HG02981 (cell line): ENCODE data around the gene PPY.
"Not testable (repeated sequence)": the region's sequence is repeated elsewhere in the genome, so short reads cannot be mapped to it uniquely, and the experiment has no call there.

Source experiments
- ATAC-seq: cut with Tn5 transposase; IDR thresholded peaks from one replicate; pipeline ENCODE4 v1.9.1; 2021; ENCODE audit warnings: mild to moderate bottlenecking, moderate library complexity; ENCODE audit not compliant: unreplicated experiment

PPY gene

GRCh38 chr17:43967251-43967875 lies 25.1 kb upstream of the PPY start:
- no peak for ATAC-seq

- ATAC-seq: no peak
Observed at GRCh38 chr17:43966276-43966675, 24.0 kb upstream of the PPY start.

- ATAC-seq: no peak
Observed at GRCh38 chr17:43962479-43962878, 20.2 kb upstream of the PPY start.

GRCh38 chr17:43961954-43962353 lies 19.7 kb upstream of the PPY start:
- ATAC-seq: no peak

- ATAC-seq: not testable (repeated sequence)
Observed at GRCh38 chr17:43961292-43961691, 19.0 kb upstream of the PPY start.

- ATAC-seq: no peak
Observed at GRCh38 chr17:43958748-43959352, 16.6 kb upstream of the PPY start.

GRCh38 chr17:43956222-43956621 lies 13.9 kb upstream of the PPY start:
- ATAC-seq: no peak

- ATAC-seq: no peak
Observed at GRCh38 chr17:43953746-43954145, 11.5 kb upstream of the PPY start, which contains the start of gene PYY. Gene PYY, minus strand, starts transcription at chr17:43953940. Its CDS starts 457 bp downstream, at chr17:43953483.

GRCh38 chr17:43952724-43953666 lies 10.7 kb upstream of the PPY start:
- ATAC-seq: no peak

- no peak for ATAC-seq
Observed at GRCh38 chr17:43952351-43952723, 10.1 kb upstream of the PPY start.

GRCh38 chr17:43951750-43952149 lies 9.5 kb upstream of the PPY start:
- ATAC-seq: no peak

- ATAC-seq: no peak
Observed at GRCh38 chr17:43950554-43950953, 8.3 kb upstream of the PPY start.

GRCh38 chr17:43949781-43950180 lies 7.5 kb upstream of the PPY start:
- ATAC-seq: no peak

- no peak for ATAC-seq
Observed at GRCh38 chr17:43946781-43947180, 4.5 kb upstream of the PPY start.

GRCh38 chr17:43945074-43945829 lies 3.0 kb upstream of the PPY start:
- no peak for ATAC-seq

GRCh38 chr17:43940630-43941029 lies 1.6 kb downstream of the PPY start:
- no peak for ATAC-seq

GRCh38 chr17:43939886-43940285 lies 2.4 kb downstream of the PPY start:
- no peak for ATAC-seq

GRCh38 chr17:43939452-43939851 lies 2.8 kb downstream of the PPY start:
- not testable (repeated sequence) for ATAC-seq

GRCh38 chr17:43938838-43939182 lies 3.5 kb downstream of the PPY start:
- ATAC-seq: no peak

- ATAC-seq: no peak
Observed at GRCh38 chr17:43936434-43936833, 5.8 kb downstream of the PPY start.

GRCh38 chr17:43935926-43936261 lies 6.4 kb downstream of the PPY start:
- ATAC-seq: no peak
